GM20431 (cell line): ENCODE results near the gene CARD10.

Experiments used
- in situ Hi-C: fragments of 300-500 bp; cut with MseI, MboI; formaldehyde crosslinking; loops from one replicate; pipeline ENCODE4 v1.15.0; 2020; ENCODE audit warnings: low sequenced_read_pairs; ENCODE audit not compliant: unreplicated experiment

CARD10 gene

GRCh38 chr22:37519268-37520195, at the start of gene CARD10:
Gene CARD10, minus strand, starts transcription at chr22:37519415. Its CDS starts 215 bp downstream, at chr22:37519200.
- in situ Hi-C loops: no loop called here

- in situ Hi-C loops: no loop called here
These were observed 49.3 kb upstream of the CARD10 start for GRCh38 chr22:37568448-37569008.

DNA sequence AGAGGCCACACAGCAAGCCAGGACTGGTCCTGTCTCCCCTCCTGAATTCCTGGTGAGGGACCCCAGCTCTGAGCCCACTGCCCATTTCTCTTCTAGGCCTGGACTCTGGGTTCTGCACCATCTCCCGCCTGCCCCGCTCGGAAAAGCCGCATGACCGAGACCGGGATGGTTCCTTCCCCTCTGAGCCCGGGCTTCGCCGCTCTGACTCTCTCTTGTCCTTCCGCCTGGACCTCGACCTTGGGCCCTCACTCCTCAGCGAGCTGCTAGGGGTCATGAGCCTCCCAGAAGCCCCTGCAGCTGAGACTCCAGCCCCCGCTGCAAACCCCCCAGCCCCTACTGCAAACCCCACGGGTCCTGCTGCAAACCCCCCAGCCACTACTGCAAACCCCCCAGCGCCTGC, 48.8 kb upstream of the CARD10 start:
- in situ Hi-C loops: no loop called here

- in situ Hi-C loops: no loop called here
These were observed 47.9 kb upstream of the CARD10 start for GRCh38 chr22:37566903-37567798.

DNA sequence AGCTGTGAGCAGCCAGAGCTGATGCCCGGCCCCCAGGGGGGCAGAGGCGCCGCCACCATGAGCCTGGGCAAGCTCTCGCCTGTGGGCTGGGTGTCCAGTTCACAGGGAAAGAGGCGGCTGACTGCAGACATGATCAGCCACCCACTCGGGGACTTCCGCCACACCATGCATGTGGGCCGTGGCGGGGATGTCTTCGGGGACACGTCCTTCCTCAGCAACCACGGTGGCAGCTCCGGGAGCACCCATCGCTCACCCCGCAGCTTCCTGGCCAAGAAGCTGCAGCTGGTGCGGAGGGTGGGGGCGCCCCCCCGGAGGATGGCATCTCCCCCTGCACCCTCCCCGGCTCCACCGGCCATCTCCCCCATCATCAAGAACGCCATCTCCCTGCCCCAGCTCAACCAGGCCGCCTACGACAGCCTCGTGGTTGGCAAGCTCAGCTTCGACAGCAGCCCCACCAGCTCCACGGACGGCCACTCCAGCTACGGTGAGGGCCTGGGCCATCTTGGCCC, 47.2 kb upstream of the CARD10 start:
- in situ Hi-C loops: no loop called here

GRCh38 chr22:37565830-37566229, 46.6 kb upstream of the CARD10 start:
- in situ Hi-C loops: no loop called here

DNA sequence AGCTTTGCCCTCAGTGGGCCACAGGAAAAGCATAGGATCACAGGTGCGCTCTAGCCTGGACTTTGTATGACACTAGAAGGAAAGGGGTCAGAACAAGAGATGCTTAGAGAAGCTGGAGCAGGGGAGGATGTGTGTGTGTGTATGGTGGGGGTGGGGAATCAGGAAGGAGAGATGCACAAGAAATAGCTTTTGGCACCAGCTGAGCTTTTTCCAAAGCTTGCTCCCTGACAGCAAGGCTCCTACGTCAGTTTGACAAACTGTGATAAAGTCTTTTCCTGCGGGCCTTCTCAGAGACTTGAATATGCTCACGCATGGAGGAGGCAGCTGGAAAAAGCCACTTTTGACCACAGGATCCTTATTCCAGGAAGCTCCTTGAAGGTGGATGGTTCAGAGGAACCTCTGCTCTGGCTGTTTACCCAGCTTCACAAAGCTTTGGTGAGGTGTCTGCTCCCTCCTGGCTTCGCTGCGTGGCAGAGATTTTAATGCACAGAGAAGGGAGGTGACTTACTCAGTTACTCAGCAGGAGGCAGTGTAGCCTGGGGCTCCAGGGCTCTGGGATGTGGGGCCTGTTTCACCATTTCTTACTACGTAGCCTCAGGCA, 45.0 kb upstream of the CARD10 start:
- in situ Hi-C loops: no loop called here

GRCh38 chr22:37563153-37564081, 44.2 kb upstream of the CARD10 start:
- in situ Hi-C loops: no loop called here

- in situ Hi-C loops: no loop called here
These were observed 43.0 kb upstream of the CARD10 start for GRCh38 chr22:37562049-37562875.

DNA sequence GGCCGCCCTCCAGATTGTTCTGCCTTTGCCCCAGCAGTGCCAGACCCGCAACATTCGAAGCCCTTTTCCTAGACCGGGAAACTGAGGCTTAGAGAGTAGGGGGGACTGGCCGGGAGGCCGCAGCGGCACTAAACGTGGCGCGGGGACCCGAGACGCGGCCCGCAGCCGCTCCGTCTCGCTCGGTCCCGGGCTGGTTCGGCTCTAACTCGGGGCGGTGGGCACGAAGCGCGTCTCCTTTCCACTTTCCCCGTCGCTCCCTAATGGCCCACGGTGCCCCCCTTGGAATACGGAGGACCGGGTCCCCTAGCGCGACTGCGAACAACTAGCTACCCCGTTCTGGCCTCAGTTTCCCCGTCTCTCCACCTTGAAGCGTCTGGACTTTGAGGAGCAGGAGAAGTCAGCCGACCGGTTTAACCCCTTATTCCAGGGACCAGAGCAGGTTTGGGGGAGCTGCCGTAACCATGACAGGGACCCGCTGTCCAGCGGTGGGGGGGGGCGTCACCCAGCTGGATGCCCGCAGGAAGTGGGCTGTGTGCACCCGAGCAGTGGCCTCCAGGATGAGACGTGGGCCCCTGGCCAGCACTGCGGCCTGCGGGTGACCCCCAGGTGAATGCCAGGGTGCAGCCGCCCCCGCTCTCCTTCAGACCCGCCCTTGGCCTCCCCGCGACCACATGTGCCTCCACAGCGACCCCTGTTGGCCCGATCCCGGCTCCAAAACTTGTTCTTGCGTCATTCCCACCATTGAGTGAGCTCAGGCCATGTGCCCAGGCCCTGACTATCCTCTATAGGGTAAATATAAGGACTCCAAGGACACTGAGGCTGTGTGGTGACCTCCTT, 42.2 kb upstream of the CARD10 start:
- in situ Hi-C loops: no loop called here

DNA sequence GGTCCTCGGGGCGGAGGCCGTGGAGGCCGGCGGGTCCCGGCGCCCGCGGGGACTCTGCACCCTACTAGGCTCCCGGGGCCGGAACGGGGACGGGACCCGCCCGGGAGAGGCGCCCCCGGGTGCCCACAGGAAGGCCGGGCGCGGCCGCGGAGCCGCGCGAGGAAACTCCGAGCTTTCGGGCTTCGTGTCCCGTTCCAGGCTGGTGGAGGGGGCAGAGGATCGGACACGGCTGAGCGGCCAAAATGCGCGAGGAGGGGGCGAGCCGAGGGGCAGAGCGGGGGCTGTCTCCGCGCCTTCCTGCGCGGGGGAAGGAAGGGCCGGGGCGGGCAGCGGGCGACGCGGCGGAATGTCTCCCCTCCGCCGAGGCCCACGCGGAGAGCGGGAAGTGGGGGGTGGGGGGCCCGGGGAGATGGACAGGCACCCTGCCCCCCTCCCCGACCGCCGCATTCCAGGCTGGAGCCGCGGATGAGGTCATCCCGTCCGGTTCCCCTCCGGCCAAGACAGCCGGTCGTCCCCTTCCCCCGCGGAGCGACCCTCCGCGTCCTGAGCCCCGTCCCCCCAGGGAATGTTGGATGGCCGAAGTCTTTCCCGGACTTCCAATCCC, 41.5 kb upstream of the CARD10 start:
- in situ Hi-C loops: no loop called here

- in situ Hi-C loops: no loop called here
These were observed 40.8 kb upstream of the CARD10 start, which contains the start of gene CDC42EP1 for GRCh38 chr22:37559901-37560607. Gene CDC42EP1, plus strand, starts transcription at chr22:37560480. Its CDS starts 5,870 bp downstream, at chr22:37566350.

GRCh38 chr22:37559521-37559900, 40.3 kb upstream of the CARD10 start:
- in situ Hi-C loops: no loop called here

- in situ Hi-C loops: no loop called here
These were observed 39.6 kb upstream of the CARD10 start for GRCh38 chr22:37558815-37559214.

GRCh38 chr22:37557321-37558001, 38.2 kb upstream of the CARD10 start:
- in situ Hi-C loops: no loop called here

GRCh38 chr22:37556710-37557109, 37.5 kb upstream of the CARD10 start:
- in situ Hi-C loops: no loop called here
